SU-DHL-6 (cell line): ENCODE measurements around the gene NDUFV1.

Source experiments
- H2AFZ ChIP-seq: fragments of 200-600 bp; sonication (generic); 2 replicates; pipeline ENCODE4 v1.6.1; 2014; ENCODE audit warnings: low read depth, mild to moderate bottlenecking, moderate library complexity, mixed read lengths, antibody characterized with exemption, low read length; ENCODE audit not compliant: severe bottlenecking
- H3F3A ChIP-seq: fragments of 200-600 bp; shearing (Covaris generic); 2 replicates; pipeline ENCODE4 v1.6.0; 2016; ENCODE audit warnings: antibody characterized with exemption, mild to moderate bottlenecking; ENCODE audit not compliant: insufficient read depth
- H3K27ac ChIP-seq: fragments of 200-600 bp; sonication (generic); 2 replicates; pipeline ENCODE4 v1.5.1; 2016; ENCODE audit warnings: low read depth, mild to moderate bottlenecking, low read length, moderate library complexity, mixed read lengths
- H3K27me3 ChIP-seq: fragments of 200-600 bp; sonication (generic), shearing (Covaris generic); 2 replicates; pipeline ENCODE4 v1.6.0; 2014; ENCODE audit warnings: mild to moderate bottlenecking, low read length
- H3K36me3 ChIP-seq: fragments of 200-600 bp; sonication (generic); 2 replicates; pipeline ENCODE4 v1.6.1; 2014; ENCODE audit warnings: mild to moderate bottlenecking, low read length, mixed read lengths
- H3K4me2 ChIP-seq: fragments of 300-600, 200-600 bp; shearing (Covaris generic), sonication (generic); 2 replicates; pipeline ENCODE4 v1.6.0; 2014; ENCODE audit warnings: low read length, low read depth, mild to moderate bottlenecking; ENCODE audit not compliant: poor library complexity, severe bottlenecking
- H3K4me3 ChIP-seq: fragments of 200-600 bp; sonication (generic); 2 replicates; pipeline ENCODE4 v1.5.1; 2014; ENCODE audit warnings: antibody characterized with exemption, low read length, mild to moderate bottlenecking, mixed read lengths; ENCODE audit not compliant: insufficient read depth, poor library complexity, severe bottlenecking
- H3K79me2 ChIP-seq: fragments of 200-600 bp; sonication (generic); 2 replicates; pipeline ENCODE4 v1.6.1; 2014; ENCODE audit warnings: mild to moderate bottlenecking, low read length, moderate library complexity; ENCODE audit not compliant: insufficient read depth
- H3K9ac ChIP-seq: fragments of 200-600 bp; sonication (generic); 2 replicates; pipeline ENCODE4 v1.7.0; 2014; ENCODE audit warnings: mild to moderate bottlenecking, low read length
- H3K9me2 ChIP-seq: fragments of 200-600 bp; sonication (generic); replicated peaks from 2 replicates; pipeline ENCODE4 v1.6.1; 2014; ENCODE audit warnings: low read length; ENCODE audit not compliant: insufficient read depth
- H3K9me3 ChIP-seq: fragments of 200-600 bp; sonication (generic); 2 replicates; pipeline ENCODE4 v1.6.1; 2014; ENCODE audit warnings: low read length, mixed read lengths; ENCODE audit not compliant: insufficient read depth
- H4K20me1 ChIP-seq: fragments of 200-600 bp; sonication (generic); 2 replicates; pipeline ENCODE4 v1.6.1; 2014; ENCODE audit warnings: low read depth, mild to moderate bottlenecking, antibody characterized with exemption, low read length, moderate library complexity, mixed read lengths
- EZH2phosphoT487 ChIP-seq: fragments of 200-600 bp; sonication (generic), shearing (Covaris generic); conservative IDR thresholded peaks from 2 replicates; pipeline ENCODE4 v1.6.1; 2018; ENCODE audit warnings: mild to moderate bottlenecking, antibody characterized with exemption, low read length, moderate library complexity, mixed read lengths
- TF ChIP-seq, protein P1 (sequence below): fragments of 200-600 bp; sonication (generic); IDR thresholded peaks from one replicate; pipeline ENCODE4 v1.5.1; 2017; ENCODE audit warnings: antibody characterized with exemption, mild to moderate bottlenecking, low read length, moderate library complexity; ENCODE audit not compliant: insufficient read depth, poor library complexity, severe bottlenecking

The NDUFV1 gene

DNA sequence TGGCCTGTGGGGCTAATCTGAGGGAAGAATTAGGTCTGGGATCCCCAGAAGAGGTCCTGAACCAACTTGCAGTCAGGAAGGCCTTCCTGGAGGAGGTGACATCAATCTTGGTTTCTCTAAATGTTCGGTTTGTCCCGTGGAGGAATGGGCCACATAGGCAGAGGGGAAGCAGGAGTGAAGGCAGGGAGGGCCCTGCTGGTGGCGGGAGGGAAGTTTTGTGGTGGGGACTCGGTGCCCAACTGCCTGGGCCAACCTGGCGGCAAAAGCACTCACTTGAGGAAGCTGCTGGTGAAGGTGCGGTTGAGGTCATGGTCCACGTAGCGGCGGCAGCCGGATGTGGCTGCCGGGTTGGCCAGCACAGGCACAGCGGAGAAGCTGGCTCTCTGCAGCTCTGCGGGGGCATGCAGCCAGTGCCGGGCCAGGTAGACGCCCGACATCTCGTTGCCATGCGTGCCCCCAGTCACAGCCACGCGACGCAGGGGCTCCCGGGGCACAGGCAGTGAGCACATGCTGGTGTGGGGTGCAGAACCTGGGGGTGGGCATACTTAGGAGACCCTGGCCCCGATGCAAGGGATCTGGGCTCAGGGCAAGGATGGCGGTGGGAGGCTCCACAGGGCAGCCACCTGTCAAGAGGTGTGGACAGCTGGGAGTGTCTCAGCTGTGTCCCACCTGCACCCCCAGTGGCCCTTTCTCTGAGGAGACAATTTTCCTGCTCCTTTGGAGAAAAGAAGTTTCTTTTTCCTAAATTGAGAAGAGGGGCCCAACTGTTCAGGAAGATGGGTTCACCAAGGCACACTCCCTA, 40.0 kb downstream of the NDUFV1 start:
- Histone ChIP-seq H3K9me2 (no peaks in the 10 kb centered on the region), H4K20me1 (no peaks in the 10 kb centered on the region), H3K4me3 (peak overlapping the region; percentile 7), H3K4me2 (peak overlapping the region; percentile 61), H3K36me3 (no peaks in the 10 kb centered on the region), H3K9me3 (peaks cover 10% of the 10 kb centered on the region; the same call in 1 of the 2 replicates), H3K27me3 (no peaks in the 10 kb centered on the region), H3F3A (peaks cover 42% of the 10 kb centered on the region), H2AFZ (no peak overlapping the region), H3K27ac (peak overlapping the region; percentile 97), H3K79me2 (no peaks in the 10 kb centered on the region), H3K9ac (peak overlapping the region; percentile 59)
- TF ChIP-seq EZH2phosphoT487 = no peak
- TF ChIP-seq, protein P1, sequence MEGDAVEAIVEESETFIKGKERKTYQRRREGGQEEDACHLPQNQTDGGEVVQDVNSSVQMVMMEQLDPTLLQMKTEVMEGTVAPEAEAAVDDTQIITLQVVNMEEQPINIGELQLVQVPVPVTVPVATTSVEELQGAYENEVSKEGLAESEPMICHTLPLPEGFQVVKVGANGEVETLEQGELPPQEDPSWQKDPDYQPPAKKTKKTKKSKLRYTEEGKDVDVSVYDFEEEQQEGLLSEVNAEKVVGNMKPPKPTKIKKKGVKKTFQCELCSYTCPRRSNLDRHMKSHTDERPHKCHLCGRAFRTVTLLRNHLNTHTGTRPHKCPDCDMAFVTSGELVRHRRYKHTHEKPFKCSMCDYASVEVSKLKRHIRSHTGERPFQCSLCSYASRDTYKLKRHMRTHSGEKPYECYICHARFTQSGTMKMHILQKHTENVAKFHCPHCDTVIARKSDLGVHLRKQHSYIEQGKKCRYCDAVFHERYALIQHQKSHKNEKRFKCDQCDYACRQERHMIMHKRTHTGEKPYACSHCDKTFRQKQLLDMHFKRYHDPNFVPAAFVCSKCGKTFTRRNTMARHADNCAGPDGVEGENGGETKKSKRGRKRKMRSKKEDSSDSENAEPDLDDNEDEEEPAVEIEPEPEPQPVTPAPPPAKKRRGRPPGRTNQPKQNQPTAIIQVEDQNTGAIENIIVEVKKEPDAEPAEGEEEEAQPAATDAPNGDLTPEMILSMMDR = no peak

DNA sequence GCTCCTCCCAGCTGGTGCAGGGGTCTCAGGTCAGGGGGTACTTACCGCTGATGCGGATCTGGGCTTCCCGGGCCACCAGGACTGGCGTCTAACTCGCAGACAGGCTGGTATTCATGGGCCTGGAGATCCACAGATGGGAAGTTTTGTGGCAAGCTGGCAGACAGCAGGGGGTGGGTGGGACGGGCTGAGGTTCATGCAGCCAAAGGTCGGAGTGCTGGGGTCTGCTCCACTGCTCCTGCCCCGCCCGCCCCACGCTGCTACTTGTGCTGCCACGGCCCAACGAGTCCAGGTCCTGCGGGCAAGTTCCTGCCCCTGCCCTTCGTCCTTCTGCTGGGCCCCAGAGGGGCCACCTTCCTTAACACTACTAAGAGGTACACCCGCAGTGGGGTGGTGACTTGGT, 40.7 kb downstream of the NDUFV1 start:
- H3K79me2 ChIP-seq = no peaks in the 10 kb centered on the region
- H3K36me3 ChIP-seq = no peaks in the 10 kb centered on the region
- H3F3A ChIP-seq = peaks cover 49% of the 10 kb centered on the region
- no peaks in the 10 kb centered on the region for H4K20me1 ChIP-seq
- H3K9me2 ChIP-seq = no peaks in the 10 kb centered on the region
- no peaks in the 10 kb centered on the region for H3K27me3 ChIP-seq
- peak overlapping the region; percentile 97 for H3K27ac ChIP-seq
- H3K4me3 ChIP-seq = no peak overlapping the region
- no peak overlapping the region for H2AFZ ChIP-seq
- H3K4me2 ChIP-seq = peak overlapping the region; percentile 61
- peak overlapping the region; percentile 59 for H3K9ac ChIP-seq
- peaks cover 10% of the 10 kb centered on the region; the same call in 1 of the 2 replicates for H3K9me3 ChIP-seq
- TF ChIP-seq, protein P1 = no peak
- TF ChIP-seq EZH2phosphoT487 = no peak

DNA sequence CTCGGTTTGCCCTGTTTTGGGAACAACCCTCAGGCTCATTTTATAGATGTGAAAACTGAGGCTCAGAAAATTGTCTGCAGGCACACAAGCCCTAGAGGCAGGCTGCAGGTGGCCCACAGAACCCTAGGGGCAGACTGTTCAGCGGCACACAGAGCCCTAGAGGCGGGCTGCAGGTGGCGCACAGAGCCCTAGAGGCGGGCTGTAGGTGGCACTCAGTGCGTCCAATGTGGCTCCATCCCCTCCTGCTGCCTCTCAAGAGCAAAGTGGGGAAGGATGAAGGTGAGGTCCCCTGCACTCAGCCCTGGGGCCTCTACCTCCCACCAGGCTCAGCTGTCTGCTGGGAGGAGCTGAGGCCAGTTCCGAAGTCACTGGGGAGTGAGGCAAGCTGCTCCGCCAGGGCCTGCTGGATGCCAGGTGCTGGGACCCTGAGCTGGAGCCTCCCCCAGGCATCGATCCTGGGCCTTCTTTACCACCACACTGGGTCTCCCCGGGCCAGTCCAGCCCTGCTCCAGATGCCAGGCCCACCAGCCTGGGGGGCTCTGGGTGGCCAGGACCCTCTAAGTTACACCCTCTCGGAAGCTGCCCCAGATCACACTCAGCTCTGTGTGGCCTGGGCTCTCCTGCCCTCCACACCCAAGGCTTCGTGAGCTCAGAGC, 41.5 kb downstream of the NDUFV1 start:
- H3K4me3 ChIP-seq = no peak overlapping the region

More for the DNA sequence above, 41.5 kb downstream of the NDUFV1 start:
- peaks cover 10% of the 10 kb centered on the region; the same call in 1 of the 2 replicates for H3K9me3 ChIP-seq
- H3K9me2 ChIP-seq = no peaks in the 10 kb centered on the region
- peaks cover 57% of the 10 kb centered on the region for H3F3A ChIP-seq
- H3K27me3 ChIP-seq = no peaks in the 10 kb centered on the region
- H3K79me2 ChIP-seq = no peaks in the 10 kb centered on the region
- no peak overlapping the region for H2AFZ ChIP-seq
- peak overlapping the region; percentile 59 for H3K9ac ChIP-seq
- no peak for TF ChIP-seq EZH2phosphoT487
- TF ChIP-seq, protein P1 = peak; percentile 70
- H3K36me3 ChIP-seq = no peaks in the 10 kb centered on the region
- peak overlapping the region; percentile 61 for H3K4me2 ChIP-seq
- peak overlapping the region; percentile 97 for H3K27ac ChIP-seq
- H4K20me1 ChIP-seq = no peaks in the 10 kb centered on the region
